ENCODE data around the gene SLC25A33.

DNA sequence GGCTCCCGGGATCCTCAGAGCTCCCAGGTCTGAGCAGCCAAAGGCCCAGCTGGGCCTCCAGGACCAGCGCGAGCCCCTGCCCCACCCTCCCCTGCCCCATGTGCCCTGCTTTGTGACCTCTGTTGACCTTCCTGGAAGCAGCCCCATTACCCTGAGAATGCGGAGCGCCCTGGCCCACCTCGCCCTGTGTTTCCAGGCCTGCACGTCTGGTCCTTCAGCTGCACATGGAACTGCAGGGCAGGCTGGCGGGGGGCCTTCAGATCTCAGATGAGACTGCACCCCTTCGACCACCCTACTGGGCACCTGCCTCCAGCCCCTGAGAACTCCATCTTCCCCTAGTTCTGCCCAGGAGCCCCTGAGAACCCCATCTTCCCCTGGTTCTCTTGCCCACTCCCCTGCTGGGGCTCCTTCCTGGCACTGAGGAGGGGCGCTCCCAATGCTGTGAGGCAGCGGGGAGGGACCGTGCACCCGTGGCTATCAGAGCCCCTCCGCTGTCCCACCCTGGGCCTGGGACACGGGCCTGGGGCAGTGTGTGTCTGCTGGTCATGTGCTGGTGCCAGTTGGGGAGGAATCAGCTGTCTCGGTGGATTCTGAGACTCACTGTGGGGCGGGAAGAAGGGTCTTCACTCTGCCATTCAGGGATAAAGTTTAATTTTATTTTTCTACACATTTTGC lies 74.5 kb downstream of the SLC25A33 start:
- TF ChIP-seq, protein P1, sequence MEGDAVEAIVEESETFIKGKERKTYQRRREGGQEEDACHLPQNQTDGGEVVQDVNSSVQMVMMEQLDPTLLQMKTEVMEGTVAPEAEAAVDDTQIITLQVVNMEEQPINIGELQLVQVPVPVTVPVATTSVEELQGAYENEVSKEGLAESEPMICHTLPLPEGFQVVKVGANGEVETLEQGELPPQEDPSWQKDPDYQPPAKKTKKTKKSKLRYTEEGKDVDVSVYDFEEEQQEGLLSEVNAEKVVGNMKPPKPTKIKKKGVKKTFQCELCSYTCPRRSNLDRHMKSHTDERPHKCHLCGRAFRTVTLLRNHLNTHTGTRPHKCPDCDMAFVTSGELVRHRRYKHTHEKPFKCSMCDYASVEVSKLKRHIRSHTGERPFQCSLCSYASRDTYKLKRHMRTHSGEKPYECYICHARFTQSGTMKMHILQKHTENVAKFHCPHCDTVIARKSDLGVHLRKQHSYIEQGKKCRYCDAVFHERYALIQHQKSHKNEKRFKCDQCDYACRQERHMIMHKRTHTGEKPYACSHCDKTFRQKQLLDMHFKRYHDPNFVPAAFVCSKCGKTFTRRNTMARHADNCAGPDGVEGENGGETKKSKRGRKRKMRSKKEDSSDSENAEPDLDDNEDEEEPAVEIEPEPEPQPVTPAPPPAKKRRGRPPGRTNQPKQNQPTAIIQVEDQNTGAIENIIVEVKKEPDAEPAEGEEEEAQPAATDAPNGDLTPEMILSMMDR (conservative IDR thresholded peaks at IDR 0.05; ENCODE audit: low read depth in 2 of 2), result no peak
- TF ChIP-seq EZH2 (IDR thresholded peaks at IDR 0.05; ENCODE audit: low read depth, unreplicated experiment) (no peak), ZNF114 (CRISPR knock-in tag; IDR thresholded peaks at IDR 0.05) (no peak), POLR2AphosphoS5 (IDR thresholded peaks at IDR 0.05; ENCODE audit: low read depth) (no peak), EZH2phosphoT487 (IDR thresholded peaks at IDR 0.05; ENCODE audit: unreplicated experiment) (no peak), JUNB (IDR thresholded peaks at IDR 0.05; ENCODE audit: unreplicated experiment) (no peak), ETS1 (IDR thresholded peaks at IDR 0.05) (no peak)
- TF ChIP-seq, protein P2, sequence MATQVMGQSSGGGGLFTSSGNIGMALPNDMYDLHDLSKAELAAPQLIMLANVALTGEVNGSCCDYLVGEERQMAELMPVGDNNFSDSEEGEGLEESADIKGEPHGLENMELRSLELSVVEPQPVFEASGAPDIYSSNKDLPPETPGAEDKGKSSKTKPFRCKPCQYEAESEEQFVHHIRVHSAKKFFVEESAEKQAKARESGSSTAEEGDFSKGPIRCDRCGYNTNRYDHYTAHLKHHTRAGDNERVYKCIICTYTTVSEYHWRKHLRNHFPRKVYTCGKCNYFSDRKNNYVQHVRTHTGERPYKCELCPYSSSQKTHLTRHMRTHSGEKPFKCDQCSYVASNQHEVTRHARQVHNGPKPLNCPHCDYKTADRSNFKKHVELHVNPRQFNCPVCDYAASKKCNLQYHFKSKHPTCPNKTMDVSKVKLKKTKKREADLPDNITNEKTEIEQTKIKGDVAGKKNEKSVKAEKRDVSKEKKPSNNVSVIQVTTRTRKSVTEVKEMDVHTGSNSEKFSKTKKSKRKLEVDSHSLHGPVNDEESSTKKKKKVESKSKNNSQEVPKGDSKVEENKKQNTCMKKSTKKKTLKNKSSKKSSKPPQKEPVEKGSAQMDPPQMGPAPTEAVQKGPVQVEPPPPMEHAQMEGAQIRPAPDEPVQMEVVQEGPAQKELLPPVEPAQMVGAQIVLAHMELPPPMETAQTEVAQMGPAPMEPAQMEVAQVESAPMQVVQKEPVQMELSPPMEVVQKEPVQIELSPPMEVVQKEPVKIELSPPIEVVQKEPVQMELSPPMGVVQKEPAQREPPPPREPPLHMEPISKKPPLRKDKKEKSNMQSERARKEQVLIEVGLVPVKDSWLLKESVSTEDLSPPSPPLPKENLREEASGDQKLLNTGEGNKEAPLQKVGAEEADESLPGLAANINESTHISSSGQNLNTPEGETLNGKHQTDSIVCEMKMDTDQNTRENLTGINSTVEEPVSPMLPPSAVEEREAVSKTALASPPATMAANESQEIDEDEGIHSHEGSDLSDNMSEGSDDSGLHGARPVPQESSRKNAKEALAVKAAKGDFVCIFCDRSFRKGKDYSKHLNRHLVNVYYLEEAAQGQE (IDR thresholded peaks at IDR 0.05; ENCODE audit: unreplicated experiment), result no peak
